Measurements from ENCODE around the gene IGF2BP2.

IGF2BP2 gene

GRCh38 chr3:185625784-185626183 lies 199.1 kb downstream of the IGF2BP2 start:
- Histone ChIP-seq H3K27ac (no peak overlapping the region), H3K27me3 (ENCODE audit: insufficient read depth, low read depth) (no peaks in the 10 kb centered on the region), H3K79me2 (ENCODE audit: insufficient read depth, low read depth) (no peaks in the 10 kb centered on the region), H3K36me3 (ENCODE audit: insufficient read depth) (no peaks in the 10 kb centered on the region; the same call in 1 of the 2 replicates), H3K4me1 (ENCODE audit: low read depth, poor library complexity, severe bottlenecking) (no peaks in the 10 kb centered on the region), H3K4me3 (IDR thresholded peaks at IDR 0.05; ENCODE audit: insufficient read depth, low read depth, low read length) (no peak overlapping the region), H4K20me1 (ENCODE audit: insufficient read depth) (no peaks in the 10 kb centered on the region), H3K4me2 (no peak overlapping the region), H2AFZ (ENCODE audit: low read depth) (no peak overlapping the region), H3K9ac (no peak overlapping the region)
- TF ChIP-seq, protein P1, sequence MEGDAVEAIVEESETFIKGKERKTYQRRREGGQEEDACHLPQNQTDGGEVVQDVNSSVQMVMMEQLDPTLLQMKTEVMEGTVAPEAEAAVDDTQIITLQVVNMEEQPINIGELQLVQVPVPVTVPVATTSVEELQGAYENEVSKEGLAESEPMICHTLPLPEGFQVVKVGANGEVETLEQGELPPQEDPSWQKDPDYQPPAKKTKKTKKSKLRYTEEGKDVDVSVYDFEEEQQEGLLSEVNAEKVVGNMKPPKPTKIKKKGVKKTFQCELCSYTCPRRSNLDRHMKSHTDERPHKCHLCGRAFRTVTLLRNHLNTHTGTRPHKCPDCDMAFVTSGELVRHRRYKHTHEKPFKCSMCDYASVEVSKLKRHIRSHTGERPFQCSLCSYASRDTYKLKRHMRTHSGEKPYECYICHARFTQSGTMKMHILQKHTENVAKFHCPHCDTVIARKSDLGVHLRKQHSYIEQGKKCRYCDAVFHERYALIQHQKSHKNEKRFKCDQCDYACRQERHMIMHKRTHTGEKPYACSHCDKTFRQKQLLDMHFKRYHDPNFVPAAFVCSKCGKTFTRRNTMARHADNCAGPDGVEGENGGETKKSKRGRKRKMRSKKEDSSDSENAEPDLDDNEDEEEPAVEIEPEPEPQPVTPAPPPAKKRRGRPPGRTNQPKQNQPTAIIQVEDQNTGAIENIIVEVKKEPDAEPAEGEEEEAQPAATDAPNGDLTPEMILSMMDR (conservative IDR thresholded peaks at IDR 0.05; ENCODE audit: low read depth, low read length) = no peak

- H3K36me3 ChIP-seq (ENCODE audit: insufficient read depth) = peaks cover 6% of the 10 kb centered on the region; the same call in 1 of the 2 replicates
- H3K27me3 ChIP-seq (ENCODE audit: insufficient read depth, low read depth) = no peaks in the 10 kb centered on the region
- H3K4me2 ChIP-seq = no peak overlapping the region
- no peak overlapping the region for H2AFZ ChIP-seq (ENCODE audit: low read depth)
- no peak overlapping the region for H3K9ac ChIP-seq
- no peak overlapping the region for H3K4me3 ChIP-seq (IDR thresholded peaks at IDR 0.05; ENCODE audit: insufficient read depth, low read depth, low read length)
- H3K4me1 ChIP-seq (ENCODE audit: low read depth, poor library complexity, severe bottlenecking) = no peaks in the 10 kb centered on the region
- no peaks in the 10 kb centered on the region for H4K20me1 ChIP-seq (ENCODE audit: insufficient read depth)
- TF ChIP-seq, protein P1 (conservative IDR thresholded peaks at IDR 0.05; ENCODE audit: low read depth, low read length) = no peak
- H3K27ac ChIP-seq = no peak overlapping the region
- H3K79me2 ChIP-seq (ENCODE audit: insufficient read depth, low read depth) = no peaks in the 10 kb centered on the region
Observed at GRCh38 chr3:185623939-185624665, 200.7 kb downstream of the IGF2BP2 start.

DNA sequence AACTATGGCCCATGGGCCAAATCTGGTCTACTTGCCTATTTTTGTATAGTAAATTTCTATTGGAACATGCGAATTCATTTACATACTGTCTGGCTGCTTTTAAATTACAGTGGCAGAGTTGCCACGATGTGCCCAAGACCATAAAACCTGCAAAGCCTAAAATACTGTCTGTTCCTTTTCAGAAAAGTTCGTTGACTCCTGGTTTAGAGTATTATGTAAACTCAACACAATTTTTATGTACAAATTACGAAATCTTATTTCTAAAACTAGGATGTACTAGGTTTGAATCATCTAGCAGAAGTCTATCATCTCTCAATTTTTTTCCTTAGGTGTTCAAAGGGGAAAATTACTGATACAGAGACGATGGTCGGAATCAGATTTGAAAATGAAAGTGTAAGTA lies 211.8 kb downstream of the IGF2BP2 start:
- no peak overlapping the region for H3K9ac ChIP-seq
- H3K36me3 ChIP-seq (ENCODE audit: insufficient read depth) = peaks cover 5% of the 10 kb centered on the region; the same call in 1 of the 2 replicates
- TF ChIP-seq, protein P1 (conservative IDR thresholded peaks at IDR 0.05; ENCODE audit: low read depth, low read length) = no peak
- no peaks in the 10 kb centered on the region for H3K79me2 ChIP-seq (ENCODE audit: insufficient read depth, low read depth)
- H2AFZ ChIP-seq (ENCODE audit: low read depth) = no peak overlapping the region
- no peaks in the 10 kb centered on the region for H4K20me1 ChIP-seq (ENCODE audit: insufficient read depth)
- no peak overlapping the region for H3K4me3 ChIP-seq (IDR thresholded peaks at IDR 0.05; ENCODE audit: insufficient read depth, low read depth, low read length)
- H3K4me2 ChIP-seq = no peak overlapping the region
- no peak overlapping the region for H3K27ac ChIP-seq
- H3K27me3 ChIP-seq (ENCODE audit: insufficient read depth, low read depth) = no peaks in the 10 kb centered on the region
- H3K4me1 ChIP-seq (ENCODE audit: low read depth, poor library complexity, severe bottlenecking) = no peaks in the 10 kb centered on the region

DNA sequence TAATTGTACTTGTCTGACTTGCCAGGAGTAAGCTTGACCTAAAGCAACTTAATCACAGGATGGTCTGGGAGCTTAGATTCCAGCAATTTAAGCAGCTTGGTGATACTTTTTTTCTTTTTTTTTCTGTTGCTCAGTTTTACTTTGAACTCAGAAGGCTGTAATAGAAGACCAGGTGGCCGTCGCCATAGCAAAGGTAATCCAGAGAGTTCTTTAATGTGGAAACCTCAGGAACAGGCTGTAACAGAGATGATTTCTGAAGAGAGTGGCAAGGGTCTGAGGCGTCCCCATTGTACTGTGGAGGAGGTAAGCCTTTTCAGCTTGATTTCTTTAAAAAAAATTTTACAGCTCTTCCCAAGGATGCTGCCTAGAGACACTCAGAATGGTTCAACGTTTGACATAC lies 218.6 kb downstream of the IGF2BP2 start:
- Histone ChIP-seq H3K79me2 (ENCODE audit: insufficient read depth, low read depth) (no peaks in the 10 kb centered on the region), H3K27me3 (ENCODE audit: insufficient read depth, low read depth) (no peaks in the 10 kb centered on the region), H3K9ac (no peak overlapping the region), H2AFZ (ENCODE audit: low read depth) (no peak overlapping the region), H3K4me1 (ENCODE audit: low read depth, poor library complexity, severe bottlenecking) (no peaks in the 10 kb centered on the region), H3K36me3 (ENCODE audit: insufficient read depth) (no peaks in the 10 kb centered on the region; the same call in none of the 2 replicates), H4K20me1 (ENCODE audit: insufficient read depth) (no peaks in the 10 kb centered on the region), H3K27ac (no peak overlapping the region), H3K4me3 (IDR thresholded peaks at IDR 0.05; ENCODE audit: insufficient read depth, low read depth, low read length) (no peak overlapping the region), H3K4me2 (no peak overlapping the region)
- TF ChIP-seq, protein P1 (conservative IDR thresholded peaks at IDR 0.05; ENCODE audit: low read depth, low read length) = no peak
